GM21576 (cell line): ENCODE data around the gene TGFBR3.

Experiments
- ATAC-seq: cut with Tn5 transposase; IDR thresholded peaks from one replicate; pipeline ENCODE4 v1.9.1; 2021; ENCODE audit warnings: mild to moderate bottlenecking, moderate library complexity; ENCODE audit not compliant: unreplicated experiment

TGFBR3 gene

GRCh38 chr1:91783423-91784170 is 102.4 kb downstream of the TGFBR3 start:
- ATAC-seq = no peak

DNA sequence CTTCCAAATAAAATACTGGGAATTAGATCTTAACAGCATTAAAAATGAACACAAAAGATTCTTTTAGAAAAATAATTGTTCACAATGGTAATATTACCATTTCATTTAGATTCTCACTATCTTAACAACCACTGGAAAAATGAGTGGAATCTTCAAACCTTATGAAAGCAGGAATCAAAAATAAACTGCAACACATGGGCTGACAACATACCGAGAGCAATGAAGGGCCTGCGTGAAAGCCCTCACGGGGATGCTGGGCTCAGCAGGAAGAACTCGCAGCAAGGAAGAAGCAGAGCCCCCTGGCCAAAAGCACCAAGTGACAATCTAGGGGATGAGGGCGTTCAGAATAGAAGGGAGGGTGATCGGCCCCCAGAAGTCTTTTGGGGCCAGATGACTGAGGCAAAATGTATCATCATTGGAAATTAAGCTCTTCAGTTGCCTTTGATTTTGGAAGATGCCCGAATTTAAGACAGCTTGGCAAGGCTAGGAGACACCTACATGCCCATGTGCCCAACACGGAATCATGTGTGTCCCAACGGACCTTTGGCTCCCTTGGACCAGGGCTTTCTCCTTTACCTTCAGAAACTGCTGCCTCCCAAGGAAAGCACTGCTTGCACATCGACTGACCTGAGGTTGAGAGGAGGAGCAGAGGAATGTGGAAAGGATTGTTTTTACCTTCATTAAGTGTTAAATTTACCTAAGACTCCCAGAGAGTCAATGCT is 103.9 kb downstream of the TGFBR3 start:
- no peak for ATAC-seq

GRCh38 chr1:91781371-91781825 is 104.6 kb downstream of the TGFBR3 start:
- ATAC-seq = no peak

DNA sequence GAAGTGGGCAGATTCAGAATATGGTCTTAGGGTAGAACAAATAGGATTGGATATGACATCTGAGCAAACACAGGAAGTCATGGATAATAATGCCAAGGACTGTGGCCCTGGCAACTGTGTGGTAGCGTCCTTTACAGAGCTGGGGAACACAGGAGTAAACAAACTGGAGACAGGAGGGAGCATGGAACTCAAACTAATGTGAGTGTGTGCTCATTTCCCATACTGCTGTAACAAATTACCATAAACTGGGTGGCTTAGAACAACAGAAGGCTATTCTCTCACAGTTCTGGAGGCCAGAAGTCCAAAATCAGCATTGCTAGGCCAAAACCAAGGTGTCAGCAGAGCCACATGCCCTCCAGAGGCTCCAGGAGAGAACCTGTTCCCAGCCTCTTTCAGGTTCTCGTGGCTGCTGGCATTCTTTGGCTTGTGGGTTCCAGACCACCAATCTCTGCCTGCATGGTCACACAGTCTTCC is 106.4 kb downstream of the TGFBR3 start:
- no peak for ATAC-seq

GRCh38 chr1:91778964-91779363 is 107.0 kb downstream of the TGFBR3 start:
- no peak for ATAC-seq

GRCh38 chr1:91777630-91778300 is 108.2 kb downstream of the TGFBR3 start:
- ATAC-seq = no peak

DNA sequence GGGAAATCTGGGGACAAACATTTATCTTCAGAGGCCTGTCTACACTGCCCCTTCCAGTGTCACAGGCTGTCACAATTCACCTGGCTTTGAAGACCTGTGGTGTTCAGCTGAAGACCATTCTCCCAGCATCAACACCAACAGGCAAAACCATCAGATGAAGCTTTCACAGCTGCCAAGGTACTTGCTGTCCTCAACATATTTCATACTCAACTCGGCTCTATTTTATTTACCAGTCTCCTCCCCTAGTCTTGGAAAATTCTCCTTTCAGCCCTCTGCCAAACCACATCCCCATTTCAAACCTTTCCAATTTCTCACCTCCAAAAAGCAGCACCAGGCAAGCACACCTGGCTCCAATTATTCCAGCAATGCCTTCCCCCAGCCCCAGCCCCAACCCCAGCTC is 108.8 kb downstream of the TGFBR3 start:
- ATAC-seq = no peak

DNA sequence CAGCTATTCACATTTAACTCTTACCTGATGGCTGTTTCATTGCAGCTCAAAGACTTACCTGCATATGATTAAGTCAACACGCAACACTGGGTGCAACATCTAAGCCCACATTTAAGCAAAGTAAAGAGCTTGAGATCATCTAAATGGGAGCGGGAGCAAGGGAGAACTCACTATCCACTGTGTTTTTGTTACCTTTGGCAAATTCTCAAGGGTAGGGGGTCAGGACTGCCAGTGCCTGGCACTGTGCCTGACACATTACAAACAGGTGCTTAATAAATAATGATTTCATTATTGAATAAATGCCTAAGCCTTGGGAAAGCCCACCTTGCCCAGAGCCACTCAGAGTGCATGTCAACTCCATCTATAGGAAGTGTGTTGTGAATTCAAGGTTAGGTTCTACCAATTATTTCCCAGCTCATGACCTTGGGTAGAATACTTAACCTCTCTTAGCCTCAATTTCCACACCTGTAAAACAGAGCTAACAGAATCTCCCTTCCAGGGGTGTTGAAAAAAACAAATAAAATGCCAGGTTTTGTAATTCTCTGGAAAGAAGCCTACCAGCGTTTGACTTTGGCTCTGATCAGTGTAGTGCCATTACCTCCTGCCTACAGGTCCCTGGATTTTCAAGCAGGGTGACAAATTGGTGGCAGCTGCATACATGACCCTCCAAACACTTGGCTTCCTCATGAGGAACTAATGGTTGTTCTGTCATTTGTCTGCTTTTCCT is 109.7 kb downstream of the TGFBR3 start:
- no peak for ATAC-seq

- no peak for ATAC-seq
Observed at GRCh38 chr1:91775227-91775626, 110.7 kb downstream of the TGFBR3 start.

DNA sequence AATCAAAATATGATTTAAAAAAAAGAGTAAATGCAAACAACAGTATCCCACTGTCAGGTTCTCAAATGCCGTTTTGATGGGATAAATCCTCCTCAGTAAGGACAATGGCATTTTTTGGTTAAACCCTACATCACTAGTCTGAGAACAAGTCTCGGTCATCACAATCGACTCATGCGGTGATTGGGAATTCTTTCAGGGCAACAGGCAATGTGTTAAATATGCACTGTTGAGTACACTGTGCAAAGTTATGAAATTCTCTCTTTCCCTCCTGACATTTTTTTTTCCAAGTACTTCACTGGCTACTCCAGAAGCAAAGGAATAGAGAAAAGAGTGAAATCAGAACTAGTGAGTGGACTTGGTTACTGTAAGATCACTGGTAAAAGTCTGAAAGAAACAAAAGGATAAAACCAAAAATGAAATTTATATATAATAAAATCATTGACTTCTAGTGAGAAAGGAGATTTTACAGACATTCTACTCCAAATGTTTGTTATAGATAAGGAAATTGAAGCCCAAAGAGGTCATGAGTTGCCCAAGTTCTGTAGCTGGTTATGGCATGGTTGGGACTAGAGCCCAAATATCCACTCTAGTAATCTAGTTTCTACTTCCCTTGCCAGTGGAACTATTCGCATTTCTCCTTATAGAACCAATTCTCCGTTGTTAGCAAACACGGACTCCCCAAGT is 111.3 kb downstream of the TGFBR3 start:
- no peak for ATAC-seq

GRCh38 chr1:91771717-91772116 is 114.2 kb downstream of the TGFBR3 start:
- no peak for ATAC-seq

GRCh38 chr1:91770667-91771268 is 115.2 kb downstream of the TGFBR3 start:
- no peak for ATAC-seq

GRCh38 chr1:91769742-91770141 is 116.2 kb downstream of the TGFBR3 start:
- ATAC-seq = no peak

- ATAC-seq = no peak
Observed at GRCh38 chr1:91768786-91769725, 116.9 kb downstream of the TGFBR3 start.

DNA sequence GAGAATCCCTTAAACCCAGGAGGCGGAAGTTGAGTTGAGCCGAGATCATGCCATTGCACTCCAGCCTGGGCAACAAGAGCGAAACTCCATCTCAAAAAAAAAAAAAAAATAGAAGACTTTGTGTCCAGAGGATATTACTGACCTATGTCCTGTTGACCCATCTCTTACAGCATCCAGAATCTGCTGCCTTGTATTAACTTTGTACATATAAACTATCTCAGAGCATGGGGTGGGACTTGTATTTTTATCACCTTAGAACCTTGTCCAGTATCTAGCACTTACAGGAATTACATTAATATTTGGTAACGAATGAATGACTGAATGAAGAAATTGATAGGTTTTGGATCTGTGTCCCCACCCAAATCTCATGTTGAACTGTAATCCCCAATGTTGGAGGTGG is 117.8 kb downstream of the TGFBR3 start:
- no peak for ATAC-seq

DNA sequence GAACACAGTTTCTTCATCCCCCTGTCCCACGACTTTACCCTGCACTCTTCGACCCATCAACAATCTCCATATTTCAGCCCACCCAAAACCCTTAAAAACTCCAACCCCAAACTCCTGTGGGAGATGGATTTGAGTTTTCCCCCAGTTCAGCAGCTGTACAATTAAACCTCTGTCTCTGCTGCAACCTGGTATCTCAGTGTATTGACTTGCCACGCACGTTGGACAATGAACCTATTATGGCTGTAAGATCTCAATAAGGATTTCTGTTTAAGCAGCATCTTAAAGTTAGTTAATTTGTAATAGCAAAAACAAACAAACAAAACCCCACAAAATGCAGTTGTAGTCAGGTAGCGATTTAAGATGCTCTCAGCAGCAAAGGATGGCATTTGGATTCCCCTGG is 119.1 kb downstream of the TGFBR3 start:
- no peak for ATAC-seq

GRCh38 chr1:91765880-91766443 is 120.0 kb downstream of the TGFBR3 start:
- ATAC-seq = no peak

GRCh38 chr1:91765293-91765692 is 120.7 kb downstream of the TGFBR3 start:
- ATAC-seq = no peak
